Uterus (tissue), 2 donors: Measurements from ENCODE around the gene RAB3GAP1.

Experiments used
- CTCF ChIP-seq, 4 experiments: fragments of 200-600 bp in 2 of 4; fragments of 450-650 bp in 2 of 4; sonication (generic) in 2 of 4; IDR thresholded peaks; one replicate each; pipeline ENCODE4 v1.5.1; 2016 to 2019; ENCODE audit warnings: antibody characterized with exemption in 4 of 4, mild to moderate bottlenecking in 2 of 4, moderate library complexity in 1 of 4
- POLR2A ChIP-seq, 2 donors: fragments of 450-650 bp; IDR thresholded peaks; one replicate each; pipeline ENCODE4 v1.6.1; 2016; ENCODE audit warnings: antibody characterized with exemption in 2 of 2, mild to moderate bottlenecking in 1 of 2, moderate library complexity in 1 of 2

GRCh38 chr2:135190799-135191198 lies 138.7 kb downstream of the RAB3GAP1 start:
- TF ChIP-seq CTCF (IDR thresholded peaks at IDR 0.05) (no peak), POLR2A (IDR thresholded peaks at IDR 0.05) (no peak)
